ENCODE measurements around the gene DDX1.

DNA sequence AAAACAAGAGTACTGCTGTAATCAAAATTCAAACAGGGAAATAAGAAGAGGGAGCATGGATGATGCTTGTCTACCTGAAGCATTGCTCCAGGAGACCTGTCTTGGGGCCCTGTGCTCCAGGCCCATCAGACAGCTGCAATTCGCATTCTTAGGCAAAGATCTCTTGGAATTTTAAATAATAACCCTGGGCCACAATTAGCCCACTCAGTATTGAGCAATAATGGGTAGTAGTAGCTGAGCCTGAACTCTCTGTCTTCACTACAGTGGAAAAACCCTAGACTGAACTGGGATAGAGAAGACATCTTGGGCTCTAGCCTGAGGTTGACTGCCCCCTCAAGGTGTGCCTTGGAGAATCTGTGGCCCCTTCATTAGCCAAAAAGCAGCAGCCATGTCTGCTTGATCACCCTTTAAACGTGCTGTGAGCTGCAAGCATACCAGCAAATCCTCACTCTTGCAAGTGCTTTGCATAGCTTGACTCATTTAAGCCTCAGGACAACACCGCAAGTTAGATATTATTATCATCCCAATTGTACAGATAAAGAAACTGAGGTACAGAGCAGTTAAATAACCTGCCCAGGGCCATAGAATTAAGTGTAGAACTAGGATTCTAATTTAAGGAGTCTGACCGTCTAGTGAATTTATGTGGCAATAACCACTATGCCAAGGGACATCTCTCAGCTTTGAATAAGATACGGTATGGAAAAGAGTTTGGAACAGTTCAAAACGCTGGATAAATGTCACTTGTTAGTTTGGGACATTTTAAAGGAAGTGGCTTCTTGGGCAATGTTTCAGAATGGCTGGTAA is 69.0 kb downstream of the DDX1 start:
- TF ChIP-seq, protein P1, sequence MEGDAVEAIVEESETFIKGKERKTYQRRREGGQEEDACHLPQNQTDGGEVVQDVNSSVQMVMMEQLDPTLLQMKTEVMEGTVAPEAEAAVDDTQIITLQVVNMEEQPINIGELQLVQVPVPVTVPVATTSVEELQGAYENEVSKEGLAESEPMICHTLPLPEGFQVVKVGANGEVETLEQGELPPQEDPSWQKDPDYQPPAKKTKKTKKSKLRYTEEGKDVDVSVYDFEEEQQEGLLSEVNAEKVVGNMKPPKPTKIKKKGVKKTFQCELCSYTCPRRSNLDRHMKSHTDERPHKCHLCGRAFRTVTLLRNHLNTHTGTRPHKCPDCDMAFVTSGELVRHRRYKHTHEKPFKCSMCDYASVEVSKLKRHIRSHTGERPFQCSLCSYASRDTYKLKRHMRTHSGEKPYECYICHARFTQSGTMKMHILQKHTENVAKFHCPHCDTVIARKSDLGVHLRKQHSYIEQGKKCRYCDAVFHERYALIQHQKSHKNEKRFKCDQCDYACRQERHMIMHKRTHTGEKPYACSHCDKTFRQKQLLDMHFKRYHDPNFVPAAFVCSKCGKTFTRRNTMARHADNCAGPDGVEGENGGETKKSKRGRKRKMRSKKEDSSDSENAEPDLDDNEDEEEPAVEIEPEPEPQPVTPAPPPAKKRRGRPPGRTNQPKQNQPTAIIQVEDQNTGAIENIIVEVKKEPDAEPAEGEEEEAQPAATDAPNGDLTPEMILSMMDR (IDR thresholded peaks at IDR 0.05), result no peak
- TF ChIP-seq EZH2 (IDR thresholded peaks at IDR 0.05; ENCODE audit: borderline replicate concordance, insufficient read depth, low read depth, low read length, poor library complexity, severe bottlenecking), result no peak
